Prostate gland (tissue), 2 donors: ENCODE measurements around the gene LIX1L. TPM values are rescaled to one million over a fixed set of nuclear protein-coding genes. Genes with fewer than 3 reads are reported as not detected.

ENCODE experiments used
- DNase-seq: peaks from one replicate; pipeline ENCODE4 v3.0.0-alpha.2; 2019; ENCODE audit warnings: low spot score
- H3K27ac ChIP-seq, 2 donors: fragments of 200-600 bp; sonication (generic); 2 replicates each; pipeline ENCODE4 v1.5.1; 2017 to 2019
- H3K27me3 ChIP-seq: fragments of 200-600 bp; sonication (generic); replicated peaks from 2 replicates; pipeline ENCODE4 v1.5.1; 2019; ENCODE audit not compliant: insufficient read depth
- H3K36me3 ChIP-seq, 2 donors: fragments of 200-600 bp; sonication (generic); 1 replicate in 1 of 2; 2 replicates in 1 of 2; pipeline versions ENCODE4 v1.5.1 to v1.8.1; 2017 to 2019
- H3K4me1 ChIP-seq: fragments of 200-600 bp; sonication (generic); replicated peaks from 2 replicates; pipeline ENCODE4 v1.5.1; 2019
- H3K4me3 ChIP-seq, 2 donors: fragments of 200-600 bp; sonication (generic); 2 replicates each; pipeline ENCODE4 v1.5.1; 2017 to 2019
- H3K9me3 ChIP-seq: fragments of 200-600 bp; sonication (generic); 2 replicates; pipeline ENCODE4 v1.5.1; 2017
- POLR2A ChIP-seq: fragments of 450-650 bp; IDR thresholded peaks from one replicate; pipeline ENCODE4 v1.6.1; 2016; ENCODE audit warnings: antibody characterized with exemption, mild to moderate bottlenecking
- POLR2AphosphoS5 ChIP-seq: sonication (generic); formaldehyde crosslinking; IDR thresholded peaks from one replicate; pipeline ENCODE4 v1.6.1; 2017; ENCODE audit warnings: antibody characterized with exemption
- WGBS: methylation state at CpG from one replicate; pipeline ENCODE4 v1.1.5; 2018; 5-methylcytosine and 5-hydroxymethylcytosine counted together
- intact Hi-C: fragments of 100-400 bp; cut with DNase I; formaldehyde crosslinking; loops from one replicate; pipeline ENCODE4 v1.14.2; 2022
- total RNA-seq, 2 donors: library from RNA; depleted of rRNA; stranded (reverse); fragments of >200 nt; gene quantifications; one replicate each; pipeline ENCODE4 v1.1.0, GENCODE V29; 2016
- TF ChIP-seq, protein P1 (sequence below), 4 experiments: fragments of 200-600 bp in 2 of 4; fragments of 450-650 bp in 2 of 4; sonication (generic) in 2 of 4; IDR thresholded peaks; 1 replicate in 3 of 4; 2 replicates in 1 of 4; pipeline ENCODE4 v1.5.1; 2016 to 2019; ENCODE audit warnings: antibody characterized with exemption in 4 of 4, mild to moderate bottlenecking in 2 of 4, moderate library complexity in 2 of 4

Gene LIX1L
- total RNA-seq, 2 donors from 2014 or later = 30.0 to 31.8 TPM

DNA sequence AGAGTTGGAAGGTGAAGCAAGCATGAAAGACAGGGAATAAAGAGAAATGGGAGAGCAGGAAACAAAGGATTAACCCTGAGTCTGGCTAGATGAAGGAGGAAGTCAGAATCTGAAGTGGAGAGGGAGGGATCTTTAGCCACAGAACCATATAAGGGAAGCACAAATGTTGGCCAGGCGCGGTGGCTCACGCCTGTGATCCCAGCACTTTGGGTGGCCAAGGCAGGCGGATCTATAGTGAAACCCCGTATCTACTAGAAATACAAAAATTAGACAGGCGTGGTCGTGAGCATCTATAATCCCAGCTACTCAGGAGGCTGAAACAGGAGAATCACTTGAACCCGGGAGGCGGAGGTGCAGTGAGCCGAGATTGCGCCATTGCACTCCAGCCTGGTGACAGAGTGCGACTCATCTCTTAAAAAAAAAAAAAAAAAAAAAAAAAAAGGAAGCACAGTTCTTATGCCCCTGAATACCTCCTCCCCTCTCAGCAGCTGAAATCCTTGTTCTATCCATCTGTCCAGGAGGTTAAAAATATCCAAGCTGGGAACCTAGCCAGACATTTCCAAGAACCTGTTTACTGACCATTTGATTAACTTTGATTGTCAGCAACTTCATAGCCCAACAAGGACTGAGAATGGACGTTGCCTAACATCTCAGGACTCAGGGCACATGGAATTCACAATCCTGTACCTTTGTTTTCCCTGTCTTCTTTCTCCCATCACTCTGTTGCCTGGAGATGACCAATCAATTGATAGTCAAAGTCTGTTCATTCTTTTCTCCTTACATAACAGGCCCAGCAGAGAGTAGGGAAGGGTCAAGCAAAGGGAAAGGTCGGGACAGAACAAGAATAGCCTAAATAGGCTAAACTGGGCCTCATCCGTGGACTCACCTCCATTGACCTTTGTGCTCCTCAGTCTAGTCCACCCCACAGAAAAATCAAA lies 28.0 kb upstream of the LIX1L start:
- 64% methylated on average over 15 of the region's 15 CpGs for WGBS
- Histone ChIP-seq H3K4me3 (no peak overlapping the region), H3K27ac (peak overlapping the region; percentile 68 to 70), H3K9me3 (no peaks in the 10 kb centered on the region), H3K4me1 (no peaks in the 10 kb centered on the region), H3K27me3 (no peaks in the 10 kb centered on the region), H3K36me3 (no peaks in the 10 kb centered on the region)
- intact Hi-C loops = no loop called here
- TF ChIP-seq, protein P1, sequence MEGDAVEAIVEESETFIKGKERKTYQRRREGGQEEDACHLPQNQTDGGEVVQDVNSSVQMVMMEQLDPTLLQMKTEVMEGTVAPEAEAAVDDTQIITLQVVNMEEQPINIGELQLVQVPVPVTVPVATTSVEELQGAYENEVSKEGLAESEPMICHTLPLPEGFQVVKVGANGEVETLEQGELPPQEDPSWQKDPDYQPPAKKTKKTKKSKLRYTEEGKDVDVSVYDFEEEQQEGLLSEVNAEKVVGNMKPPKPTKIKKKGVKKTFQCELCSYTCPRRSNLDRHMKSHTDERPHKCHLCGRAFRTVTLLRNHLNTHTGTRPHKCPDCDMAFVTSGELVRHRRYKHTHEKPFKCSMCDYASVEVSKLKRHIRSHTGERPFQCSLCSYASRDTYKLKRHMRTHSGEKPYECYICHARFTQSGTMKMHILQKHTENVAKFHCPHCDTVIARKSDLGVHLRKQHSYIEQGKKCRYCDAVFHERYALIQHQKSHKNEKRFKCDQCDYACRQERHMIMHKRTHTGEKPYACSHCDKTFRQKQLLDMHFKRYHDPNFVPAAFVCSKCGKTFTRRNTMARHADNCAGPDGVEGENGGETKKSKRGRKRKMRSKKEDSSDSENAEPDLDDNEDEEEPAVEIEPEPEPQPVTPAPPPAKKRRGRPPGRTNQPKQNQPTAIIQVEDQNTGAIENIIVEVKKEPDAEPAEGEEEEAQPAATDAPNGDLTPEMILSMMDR (IDR thresholded peaks at IDR 0.05) = no peak
- TF ChIP-seq POLR2AphosphoS5 = peak; percentile 37
- no peak for DNase-seq

- 33% methylated on average over 2 of the region's 2 CpGs for WGBS
- Histone ChIP-seq H3K4me1 (no peaks in the 10 kb centered on the region), H3K27me3 (no peaks in the 10 kb centered on the region), H3K36me3 (no peaks in the 10 kb centered on the region), H3K27ac (peak overlapping the region; percentile 68 to 70), H3K4me3 (no peak overlapping the region), H3K9me3 (no peaks in the 10 kb centered on the region)
- intact Hi-C loops = no loop called here
- TF ChIP-seq POLR2AphosphoS5 (peak; percentile 44), POLR2A (no peak)
- TF ChIP-seq, protein P1 (IDR thresholded peaks at IDR 0.05) = no peak
- DNase-seq = no peak
Measured at GRCh38 chr1:145985129-145985501, 27.3 kb upstream of the LIX1L start.

- no peak for DNase-seq
- intact Hi-C loops = no loop called here
- 94% methylated on average over 12 of the region's 12 CpGs for WGBS
- Histone ChIP-seq H3K27me3 (no peaks in the 10 kb centered on the region), H3K4me1 (peaks cover 3% of the 10 kb centered on the region), H3K4me3 (no peak overlapping the region), H3K36me3 (no peaks in the 10 kb centered on the region), H3K9me3 (no peaks in the 10 kb centered on the region), H3K27ac (peak overlapping the region; percentile 68 to 70)
- no peak for TF ChIP-seq POLR2A
- TF ChIP-seq, protein P1 (IDR thresholded peaks at IDR 0.05) = no peak
- no peak for TF ChIP-seq POLR2AphosphoS5
Measured at GRCh38 chr1:145983960-145984830, 26.4 kb upstream of the LIX1L start.

GRCh38 chr1:145983206-145983675 lies 25.4 kb upstream of the LIX1L start:
- Histone ChIP-seq H3K9me3 (no peaks in the 10 kb centered on the region), H3K27me3 (no peaks in the 10 kb centered on the region), H3K27ac (peak overlapping the region; percentile 41 to 44), H3K4me1 (peaks cover 9% of the 10 kb centered on the region), H3K4me3 (no peak overlapping the region), H3K36me3 (no peaks in the 10 kb centered on the region)
- TF ChIP-seq, protein P1 (IDR thresholded peaks at IDR 0.05) = no peak
- TF ChIP-seq POLR2AphosphoS5 = peak; percentile 41
- TF ChIP-seq POLR2A = no peak
- WGBS = 57% methylated on average over 1 of the region's 1 CpG
- no peak for DNase-seq
- intact Hi-C loops = no loop called here
